ENCODE measurements around the gene PSME4.

The PSME4 gene

GRCh38 chr2:53819634-53820033 is 151.2 kb downstream of the PSME4 start:
- in situ Hi-C loops (cut with HindIII; ENCODE audit: low pct_ligation_motif_present, low pct_unique_long_range_greater_than_20kb, low sequenced_read_pairs), result no loop called here
- DNase-seq, result no peak

- in situ Hi-C loops (cut with HindIII; ENCODE audit: low pct_ligation_motif_present, low pct_unique_long_range_greater_than_20kb, low sequenced_read_pairs), result no loop called here
- DNase-seq, result no peak
These were observed 151.8 kb downstream of the PSME4 start for GRCh38 chr2:53818854-53819435.
